HEK293 (cell line): ENCODE measurements around the gene STUM.

Experiments used
- BCL11B ChIP-seq: fragments of 450-650 bp; formaldehyde crosslinking; IDR thresholded peaks from 2 replicates; pipeline ENCODE4 v1.5.1; 2016; ENCODE audit warnings: low read depth, missing biosample characterization, missing genetic modification characterization
- GFI1B ChIP-seq: fragments of 450-650 bp; formaldehyde crosslinking; IDR thresholded peaks from 2 replicates; pipeline ENCODE4 v1.5.1; 2016; ENCODE audit warnings: missing biosample characterization, missing genetic modification characterization
- KLF1 ChIP-seq: fragments of 450-650 bp; formaldehyde crosslinking; IDR thresholded peaks from 2 replicates; pipeline ENCODE4 v1.5.1; 2016; ENCODE audit warnings: missing biosample characterization, missing genetic modification characterization
- PRDM1 ChIP-seq: fragments of 450-650 bp; formaldehyde crosslinking; IDR thresholded peaks from 2 replicates; pipeline ENCODE4; 2016; ENCODE audit warnings: missing biosample characterization, missing genetic modification characterization
- REPIN1 ChIP-seq: fragments of 450-650 bp; formaldehyde crosslinking; IDR thresholded peaks from 2 replicates; pipeline ENCODE4 v1.5.1; 2017; ENCODE audit warnings: missing biosample characterization, missing genetic modification characterization, low read depth
- SALL2 ChIP-seq: fragments of 450-650 bp; formaldehyde crosslinking; IDR thresholded peaks from 2 replicates; pipeline ENCODE4 v1.5.0; 2017; ENCODE audit warnings: missing biosample characterization, mild to moderate bottlenecking, missing genetic modification characterization, borderline replicate concordance
- ZBTB48 ChIP-seq: fragments of 450-650 bp; formaldehyde crosslinking; IDR thresholded peaks from 2 replicates; pipeline ENCODE4 v1.5.1; 2016; ENCODE audit warnings: missing biosample characterization, missing genetic modification characterization
- ZBTB8A ChIP-seq: fragments of 450-650 bp; formaldehyde crosslinking; IDR thresholded peaks from 2 replicates; pipeline ENCODE4 v1.5.1; 2016; ENCODE audit warnings: missing biosample characterization, missing genetic modification characterization
- ZNF112 ChIP-seq: fragments of 450-650 bp; formaldehyde crosslinking; IDR thresholded peaks from 2 replicates; pipeline ENCODE4 v1.5.0; 2017; ENCODE audit warnings: missing biosample characterization, missing genetic modification characterization
- ZNF155 ChIP-seq: fragments of 450-650 bp; formaldehyde crosslinking; IDR thresholded peaks from 2 replicates; pipeline ENCODE4 v1.5.1; 2016; ENCODE audit warnings: missing biosample characterization, missing genetic modification characterization
- ZNF19 ChIP-seq: fragments of 450-650 bp; formaldehyde crosslinking; IDR thresholded peaks from 2 replicates; pipeline ENCODE4; 2016; ENCODE audit warnings: missing biosample characterization, missing genetic modification characterization, low read depth
- ZNF24 ChIP-seq: fragments of 450-650 bp; formaldehyde crosslinking; IDR thresholded peaks from 2 replicates; pipeline ENCODE4 v1.5.1; 2016; ENCODE audit warnings: missing biosample characterization, missing genetic modification characterization
- ZNF341 ChIP-seq: fragments of 450-650 bp; formaldehyde crosslinking; IDR thresholded peaks from 2 replicates; pipeline ENCODE4; 2016; ENCODE audit warnings: low read depth, missing biosample characterization, missing genetic modification characterization
- ZNF510 ChIP-seq: fragments of 450-650 bp; formaldehyde crosslinking; IDR thresholded peaks from 2 replicates; pipeline ENCODE4 v1.5.1; 2018; ENCODE audit warnings: mild to moderate bottlenecking, missing genetic modification characterization, missing biosample characterization; ENCODE audit not compliant: insufficient replicate concordance
- ZNF521 ChIP-seq: fragments of 450-650 bp; formaldehyde crosslinking; IDR thresholded peaks from 2 replicates; pipeline ENCODE4 v1.5.1; 2017; ENCODE audit warnings: missing biosample characterization, mild to moderate bottlenecking, missing genetic modification characterization
- ZNF530 ChIP-seq: fragments of 450-650 bp; formaldehyde crosslinking; IDR thresholded peaks from 2 replicates; pipeline ENCODE4 v1.5.1; 2016; ENCODE audit warnings: low read depth, missing biosample characterization, missing genetic modification characterization
- ZNF548 ChIP-seq: fragments of 450-650 bp; formaldehyde crosslinking; IDR thresholded peaks from 2 replicates; pipeline ENCODE4 v1.5.1; 2016; ENCODE audit warnings: missing biosample characterization, missing genetic modification characterization
- ZNF555 ChIP-seq: fragments of 450-650 bp; formaldehyde crosslinking; conservative IDR thresholded peaks from 2 replicates; pipeline ENCODE4 v1.5.1; 2017; ENCODE audit warnings: missing biosample characterization, mild to moderate bottlenecking, missing genetic modification characterization, inconsistent platforms
- ZNF654 ChIP-seq: fragments of 450-650 bp; formaldehyde crosslinking; IDR thresholded peaks from 2 replicates; pipeline ENCODE4 v1.5.1; 2016; ENCODE audit warnings: low read depth, missing biosample characterization, missing genetic modification characterization
- ZNF658 ChIP-seq: fragments of 450-650 bp; formaldehyde crosslinking; IDR thresholded peaks from 2 replicates; pipeline ENCODE4; 2016; ENCODE audit warnings: missing biosample characterization, missing genetic modification characterization
- ZNF768 ChIP-seq: fragments of 450-650 bp; formaldehyde crosslinking; IDR thresholded peaks from 2 replicates; pipeline ENCODE4 v1.5.1; 2018; ENCODE audit warnings: missing biosample characterization, mild to moderate bottlenecking, missing genetic modification characterization
- TF ChIP-seq, protein P1 (sequence below): fragments of 450-650 bp; formaldehyde crosslinking; IDR thresholded peaks from 2 replicates; pipeline ENCODE4 v1.5.1; 2016; ENCODE audit warnings: missing biosample characterization, missing genetic modification characterization
- TF ChIP-seq, protein P2 (sequence below): fragments of 450-650 bp; formaldehyde crosslinking; optimal IDR thresholded peaks from 2 replicates; pipeline ENCODE3; 2016; ENCODE audit warnings: missing biosample characterization, mild to moderate bottlenecking, missing genetic modification characterization
- TF ChIP-seq, protein P3 (sequence below): fragments of 450-650 bp; formaldehyde crosslinking; IDR thresholded peaks from 2 replicates; pipeline ENCODE4 v1.5.1; 2016; ENCODE audit warnings: missing biosample characterization, missing genetic modification characterization, borderline replicate concordance
- TF ChIP-seq, protein P4 (sequence below): fragments of 450-650 bp; formaldehyde crosslinking; IDR thresholded peaks from 2 replicates; pipeline ENCODE4 v1.5.1; 2016; ENCODE audit warnings: missing biosample characterization, missing genetic modification characterization
- TF ChIP-seq, protein P5 (sequence below): fragments of 450-650 bp; IDR thresholded peaks from 2 replicates; pipeline ENCODE4 v1.5.1; 2018; ENCODE audit warnings: missing biosample characterization, missing genetic modification characterization
- TF ChIP-seq, protein P6 (sequence below): fragments of 450-650 bp; formaldehyde crosslinking; IDR thresholded peaks from 2 replicates; pipeline ENCODE4 v1.5.1; 2016; ENCODE audit warnings: missing biosample characterization, missing genetic modification characterization

STUM gene

DNA sequence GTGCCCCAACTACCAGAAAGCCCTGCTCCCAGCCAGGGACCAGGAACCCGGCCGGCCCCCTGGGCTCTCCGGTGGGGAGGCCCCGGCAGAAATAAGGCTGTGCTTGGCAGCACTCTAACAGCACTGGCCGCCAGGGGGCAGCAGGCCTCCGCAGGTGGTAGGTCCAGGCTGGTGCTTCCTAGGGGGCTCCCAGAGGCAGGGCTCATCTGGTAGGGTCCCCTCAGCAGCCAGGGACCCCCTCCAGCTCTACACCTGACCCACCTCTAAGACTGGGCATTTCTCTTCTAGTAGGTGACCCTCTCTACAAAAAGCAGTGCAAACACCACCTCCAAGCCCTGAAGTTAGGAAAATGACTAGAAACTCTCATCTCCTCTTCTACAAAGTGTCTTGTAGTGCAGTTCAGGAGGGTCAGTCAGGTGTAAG lies 85.6 kb downstream of the STUM start (continued):
- no peak for TF ChIP-seq KLF1
- TF ChIP-seq ZNF510 (tag by site-specific recombination) = no peak
- no peak for TF ChIP-seq SALL2 (tag by site-specific recombination)
- peak; percentile 65; the same call in 1 of the 2 replicates for TF ChIP-seq ZNF24 (tag by site-specific recombination)
- no peak for TF ChIP-seq ZNF155 (tag by site-specific recombination)
- TF ChIP-seq, protein P1, sequence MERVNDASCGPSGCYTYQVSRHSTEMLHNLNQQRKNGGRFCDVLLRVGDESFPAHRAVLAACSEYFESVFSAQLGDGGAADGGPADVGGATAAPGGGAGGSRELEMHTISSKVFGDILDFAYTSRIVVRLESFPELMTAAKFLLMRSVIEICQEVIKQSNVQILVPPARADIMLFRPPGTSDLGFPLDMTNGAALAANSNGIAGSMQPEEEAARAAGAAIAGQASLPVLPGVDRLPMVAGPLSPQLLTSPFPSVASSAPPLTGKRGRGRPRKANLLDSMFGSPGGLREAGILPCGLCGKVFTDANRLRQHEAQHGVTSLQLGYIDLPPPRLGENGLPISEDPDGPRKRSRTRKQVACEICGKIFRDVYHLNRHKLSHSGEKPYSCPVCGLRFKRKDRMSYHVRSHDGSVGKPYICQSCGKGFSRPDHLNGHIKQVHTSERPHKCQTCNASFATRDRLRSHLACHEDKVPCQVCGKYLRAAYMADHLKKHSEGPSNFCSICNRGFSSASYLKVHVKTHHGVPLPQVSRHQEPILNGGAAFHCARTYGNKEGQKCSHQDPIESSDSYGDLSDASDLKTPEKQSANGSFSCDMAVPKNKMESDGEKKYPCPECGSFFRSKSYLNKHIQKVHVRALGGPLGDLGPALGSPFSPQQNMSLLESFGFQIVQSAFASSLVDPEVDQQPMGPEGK (tag by site-specific recombination) = peak; percentile 83
- TF ChIP-seq BCL11B (tag by site-specific recombination) = no peak
- TF ChIP-seq ZNF654 = peak; percentile 84
- no peak for TF ChIP-seq ZNF768 (tag by site-specific recombination)
- no peak for TF ChIP-seq ZNF548 (tag by site-specific recombination)
- TF ChIP-seq, protein P2, sequence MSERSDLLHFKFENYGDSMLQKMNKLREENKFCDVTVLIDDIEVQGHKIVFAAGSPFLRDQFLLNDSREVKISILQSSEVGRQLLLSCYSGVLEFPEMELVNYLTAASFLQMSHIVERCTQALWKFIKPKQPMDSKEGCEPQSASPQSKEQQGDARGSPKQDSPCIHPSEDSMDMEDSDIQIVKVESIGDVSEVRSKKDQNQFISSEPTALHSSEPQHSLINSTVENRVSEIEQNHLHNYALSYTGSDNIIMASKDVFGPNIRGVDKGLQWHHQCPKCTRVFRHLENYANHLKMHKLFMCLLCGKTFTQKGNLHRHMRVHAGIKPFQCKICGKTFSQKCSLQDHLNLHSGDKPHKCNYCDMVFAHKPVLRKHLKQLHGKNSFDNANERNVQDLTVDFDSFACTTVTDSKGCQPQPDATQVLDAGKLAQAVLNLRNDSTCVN (tag by site-specific recombination) = peak; percentile 3
- no peak for TF ChIP-seq ZNF112
- TF ChIP-seq REPIN1 (tag by site-specific recombination) = no peak
- TF ChIP-seq ZNF555 (tag by site-specific recombination) = no peak
- no peak; the same call in 1 of the 2 replicates for TF ChIP-seq ZBTB8A (tag by site-specific recombination)
- TF ChIP-seq ZBTB48 = peak; percentile 94
- no peak for TF ChIP-seq GFI1B (tag by site-specific recombination)
- TF ChIP-seq ZNF658 (tag by site-specific recombination) = no peak
- TF ChIP-seq, protein P3, sequence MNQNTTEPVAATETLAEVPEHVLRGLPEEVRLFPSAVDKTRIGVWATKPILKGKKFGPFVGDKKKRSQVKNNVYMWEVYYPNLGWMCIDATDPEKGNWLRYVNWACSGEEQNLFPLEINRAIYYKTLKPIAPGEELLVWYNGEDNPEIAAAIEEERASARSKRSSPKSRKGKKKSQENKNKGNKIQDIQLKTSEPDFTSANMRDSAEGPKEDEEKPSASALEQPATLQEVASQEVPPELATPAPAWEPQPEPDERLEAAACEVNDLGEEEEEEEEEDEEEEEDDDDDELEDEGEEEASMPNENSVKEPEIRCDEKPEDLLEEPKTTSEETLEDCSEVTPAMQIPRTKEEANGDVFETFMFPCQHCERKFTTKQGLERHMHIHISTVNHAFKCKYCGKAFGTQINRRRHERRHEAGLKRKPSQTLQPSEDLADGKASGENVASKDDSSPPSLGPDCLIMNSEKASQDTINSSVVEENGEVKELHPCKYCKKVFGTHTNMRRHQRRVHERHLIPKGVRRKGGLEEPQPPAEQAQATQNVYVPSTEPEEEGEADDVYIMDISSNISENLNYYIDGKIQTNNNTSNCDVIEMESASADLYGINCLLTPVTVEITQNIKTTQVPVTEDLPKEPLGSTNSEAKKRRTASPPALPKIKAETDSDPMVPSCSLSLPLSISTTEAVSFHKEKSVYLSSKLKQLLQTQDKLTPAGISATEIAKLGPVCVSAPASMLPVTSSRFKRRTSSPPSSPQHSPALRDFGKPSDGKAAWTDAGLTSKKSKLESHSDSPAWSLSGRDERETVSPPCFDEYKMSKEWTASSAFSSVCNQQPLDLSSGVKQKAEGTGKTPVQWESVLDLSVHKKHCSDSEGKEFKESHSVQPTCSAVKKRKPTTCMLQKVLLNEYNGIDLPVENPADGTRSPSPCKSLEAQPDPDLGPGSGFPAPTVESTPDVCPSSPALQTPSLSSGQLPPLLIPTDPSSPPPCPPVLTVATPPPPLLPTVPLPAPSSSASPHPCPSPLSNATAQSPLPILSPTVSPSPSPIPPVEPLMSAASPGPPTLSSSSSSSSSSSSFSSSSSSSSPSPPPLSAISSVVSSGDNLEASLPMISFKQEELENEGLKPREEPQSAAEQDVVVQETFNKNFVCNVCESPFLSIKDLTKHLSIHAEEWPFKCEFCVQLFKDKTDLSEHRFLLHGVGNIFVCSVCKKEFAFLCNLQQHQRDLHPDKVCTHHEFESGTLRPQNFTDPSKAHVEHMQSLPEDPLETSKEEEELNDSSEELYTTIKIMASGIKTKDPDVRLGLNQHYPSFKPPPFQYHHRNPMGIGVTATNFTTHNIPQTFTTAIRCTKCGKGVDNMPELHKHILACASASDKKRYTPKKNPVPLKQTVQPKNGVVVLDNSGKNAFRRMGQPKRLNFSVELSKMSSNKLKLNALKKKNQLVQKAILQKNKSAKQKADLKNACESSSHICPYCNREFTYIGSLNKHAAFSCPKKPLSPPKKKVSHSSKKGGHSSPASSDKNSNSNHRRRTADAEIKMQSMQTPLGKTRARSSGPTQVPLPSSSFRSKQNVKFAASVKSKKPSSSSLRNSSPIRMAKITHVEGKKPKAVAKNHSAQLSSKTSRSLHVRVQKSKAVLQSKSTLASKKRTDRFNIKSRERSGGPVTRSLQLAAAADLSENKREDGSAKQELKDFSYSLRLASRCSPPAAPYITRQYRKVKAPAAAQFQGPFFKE (tag by site-specific recombination) = no peak
- TF ChIP-seq, protein P4, sequence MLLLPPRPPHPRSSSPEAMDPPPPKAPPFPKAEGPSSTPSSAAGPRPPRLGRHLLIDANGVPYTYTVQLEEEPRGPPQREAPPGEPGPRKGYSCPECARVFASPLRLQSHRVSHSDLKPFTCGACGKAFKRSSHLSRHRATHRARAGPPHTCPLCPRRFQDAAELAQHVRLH (tag by site-specific recombination) = no peak
- TF ChIP-seq ZNF341 (tag by site-specific recombination) = no peak
- TF ChIP-seq, protein P5, sequence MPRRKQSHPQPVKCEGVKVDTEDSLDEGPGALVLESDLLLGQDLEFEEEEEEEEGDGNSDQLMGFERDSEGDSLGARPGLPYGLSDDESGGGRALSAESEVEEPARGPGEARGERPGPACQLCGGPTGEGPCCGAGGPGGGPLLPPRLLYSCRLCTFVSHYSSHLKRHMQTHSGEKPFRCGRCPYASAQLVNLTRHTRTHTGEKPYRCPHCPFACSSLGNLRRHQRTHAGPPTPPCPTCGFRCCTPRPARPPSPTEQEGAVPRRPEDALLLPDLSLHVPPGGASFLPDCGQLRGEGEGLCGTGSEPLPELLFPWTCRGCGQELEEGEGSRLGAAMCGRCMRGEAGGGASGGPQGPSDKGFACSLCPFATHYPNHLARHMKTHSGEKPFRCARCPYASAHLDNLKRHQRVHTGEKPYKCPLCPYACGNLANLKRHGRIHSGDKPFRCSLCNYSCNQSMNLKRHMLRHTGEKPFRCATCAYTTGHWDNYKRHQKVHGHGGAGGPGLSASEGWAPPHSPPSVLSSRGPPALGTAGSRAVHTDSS (tag by site-specific recombination) = no peak
- TF ChIP-seq, protein P6, sequence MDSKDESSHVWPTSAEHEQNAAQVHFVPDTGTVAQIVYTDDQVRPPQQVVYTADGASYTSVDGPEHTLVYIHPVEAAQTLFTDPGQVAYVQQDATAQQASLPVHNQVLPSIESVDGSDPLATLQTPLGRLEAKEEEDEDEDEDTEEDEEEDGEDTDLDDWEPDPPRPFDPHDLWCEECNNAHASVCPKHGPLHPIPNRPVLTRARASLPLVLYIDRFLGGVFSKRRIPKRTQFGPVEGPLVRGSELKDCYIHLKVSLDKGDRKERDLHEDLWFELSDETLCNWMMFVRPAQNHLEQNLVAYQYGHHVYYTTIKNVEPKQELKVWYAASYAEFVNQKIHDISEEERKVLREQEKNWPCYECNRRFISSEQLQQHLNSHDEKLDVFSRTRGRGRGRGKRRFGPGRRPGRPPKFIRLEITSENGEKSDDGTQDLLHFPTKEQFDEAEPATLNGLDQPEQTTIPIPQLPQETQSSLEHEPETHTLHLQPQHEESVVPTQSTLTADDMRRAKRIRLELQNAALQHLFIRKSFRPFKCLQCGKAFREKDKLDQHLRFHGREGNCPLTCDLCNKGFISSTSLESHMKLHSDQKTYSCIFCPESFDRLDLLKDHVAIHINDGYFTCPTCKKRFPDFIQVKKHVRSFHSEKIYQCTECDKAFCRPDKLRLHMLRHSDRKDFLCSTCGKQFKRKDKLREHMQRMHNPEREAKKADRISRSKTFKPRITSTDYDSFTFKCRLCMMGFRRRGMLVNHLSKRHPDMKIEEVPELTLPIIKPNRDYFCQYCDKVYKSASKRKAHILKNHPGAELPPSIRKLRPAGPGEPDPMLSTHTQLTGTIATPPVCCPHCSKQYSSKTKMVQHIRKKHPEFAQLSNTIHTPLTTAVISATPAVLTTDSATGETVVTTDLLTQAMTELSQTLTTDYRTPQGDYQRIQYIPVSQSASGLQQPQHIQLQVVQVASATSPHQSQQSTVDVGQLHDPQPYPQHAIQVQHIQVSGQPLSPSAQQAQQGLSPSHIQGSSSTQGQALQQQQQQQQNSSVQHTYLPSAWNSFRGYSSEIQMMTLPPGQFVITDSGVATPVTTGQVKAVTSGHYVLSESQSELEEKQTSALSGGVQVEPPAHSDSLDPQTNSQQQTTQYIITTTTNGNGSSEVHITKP (tag by site-specific recombination) = no peak; the same call in 1 of the 2 replicates
- no peak for TF ChIP-seq ZNF530 (tag by site-specific recombination)
- no peak for TF ChIP-seq ZNF521 (tag by site-specific recombination)
- TF ChIP-seq PRDM1 (tag by site-specific recombination) = no peak
- no peak for TF ChIP-seq ZNF19 (tag by site-specific recombination)
